Activated naive CD4-positive, alpha-beta T cell treated with anti-CD3 and anti-CD28 coated beads for 36 hours (primary cell): Measurements from ENCODE around the gene SNAI3. TPM values are rescaled to one million over a fixed set of nuclear protein-coding genes. Genes with fewer than 3 reads are reported as not detected.
A peak's percentile ranks its signal among the peaks of the same experiment; 100 is the strongest.

ENCODE experiments used
- CTCF ChIA-PET: fragments of 350-600 bp; sonication (Branson Sonifier 250); formaldehyde crosslinking; loops from one replicate; lab custom pipeline; 2021; ENCODE audit warnings: antibody characterized with exemption; lab: Charles Lee
- DNase-seq: peaks from one replicate; pipeline ENCODE4 v3.0.0-alpha.2; 2020
- H3K27ac Mint-ChIP-seq: one replicate; pipeline ENCODE4 v1.8.0; 2021; ENCODE audit warnings: mild to moderate bottlenecking, mixed read lengths
- H3K27me3 Mint-ChIP-seq: one replicate; pipeline ENCODE4 v1.8.0; 2021; ENCODE audit warnings: low read depth, mixed read lengths
- H3K36me3 Mint-ChIP-seq: one replicate; pipeline ENCODE4 v1.8.0; 2021; ENCODE audit warnings: low read depth, mixed read lengths
- H3K4me1 Mint-ChIP-seq: one replicate; pipeline ENCODE4 v1.8.0; 2021; ENCODE audit warnings: low read depth, mixed read lengths
- H3K4me3 Mint-ChIP-seq: one replicate; pipeline ENCODE4 v1.8.0; 2021; ENCODE audit warnings: mild to moderate bottlenecking, moderate library complexity, mixed read lengths
- H3K9me3 Mint-ChIP-seq: one replicate; pipeline ENCODE4 v1.8.0; 2021; ENCODE audit warnings: mixed read lengths
- intact Hi-C: fragments of 100-400 bp; cut with micrococcal nuclease; formaldehyde crosslinking; loops from one replicate; pipeline ENCODE4 v1.15.1; 2023
- total RNA-seq, 2 experiments: library from RNA; stranded (reverse); gene quantifications; one replicate each; pipeline ENCODE4 v1.2.3, GENCODE V29; 2021

The SNAI3 gene
- total RNA-seq, 2 experiments from 2014 or later = 2.9 to 3.0 TPM

- Mint-ChIP-seq H3K27me3 (no peaks in the 10 kb centered on the region), H3K9me3 (no peaks in the 10 kb centered on the region), H3K4me1 (peaks cover 41% of the 10 kb centered on the region), H3K4me3 (no peak overlapping the region), H3K36me3 (peaks cover 3% of the 10 kb centered on the region), H3K27ac (no peak overlapping the region)
- CTCF ChIA-PET = interaction anchor here (0.9 to 1.5 kb wide), 2 partner anchors 8 to 12 kb away, joined by 3 read pairs; no protein-coding TSS in a partner anchor
- peak; percentile 20 for DNase-seq
- intact Hi-C loops = no loop called here
Observed at GRCh38 chr16:88692861-88693260, 6.6 kb upstream of the SNAI3 start.

GRCh38 chr16:88691924-88692560 lies 5.7 kb upstream of the SNAI3 start:
- DNase-seq = peak; percentile 53
- CTCF ChIA-PET = interaction anchor here (0.9 to 1.5 kb wide), 2 partner anchors 9 to 13 kb away, joined by 3 read pairs; no protein-coding TSS in a partner anchor
- Mint-ChIP-seq H3K36me3 (no peaks in the 10 kb centered on the region), H3K4me3 (no peak overlapping the region), H3K9me3 (no peaks in the 10 kb centered on the region), H3K27ac (peak overlapping the region; percentile 36), H3K27me3 (no peaks in the 10 kb centered on the region), H3K4me1 (peaks cover 38% of the 10 kb centered on the region)
- intact Hi-C loops = no loop called here

GRCh38 chr16:88691129-88691813 lies 5.0 kb upstream of the SNAI3 start:
- no peak overlapping the region for H3K27ac Mint-ChIP-seq
- no peak overlapping the region for H3K4me3 Mint-ChIP-seq
- peaks cover 38% of the 10 kb centered on the region for H3K4me1 Mint-ChIP-seq
- H3K9me3 Mint-ChIP-seq = no peaks in the 10 kb centered on the region
- no peaks in the 10 kb centered on the region for H3K27me3 Mint-ChIP-seq
- intact Hi-C loops = no loop called here
- DNase-seq = no peak
- CTCF ChIA-PET = interaction anchor here (1.5 kb wide), 1 partner anchor 9 kb away, joined by 3 read pairs; no protein-coding TSS in a partner anchor
- H3K36me3 Mint-ChIP-seq = no peaks in the 10 kb centered on the region

GRCh38 chr16:88690341-88691128 lies 4.2 kb upstream of the SNAI3 start:
- CTCF ChIA-PET = no interaction called here
- Mint-ChIP-seq H3K27me3 (no peaks in the 10 kb centered on the region), H3K4me3 (no peak overlapping the region), H3K4me1 (peaks cover 38% of the 10 kb centered on the region), H3K9me3 (no peaks in the 10 kb centered on the region), H3K27ac (no peak overlapping the region), H3K36me3 (no peaks in the 10 kb centered on the region)
- intact Hi-C loops = no loop called here
- no peak for DNase-seq

- no peak for DNase-seq
- Mint-ChIP-seq H3K36me3 (no peaks in the 10 kb centered on the region), H3K9me3 (no peaks in the 10 kb centered on the region), H3K27me3 (no peaks in the 10 kb centered on the region), H3K4me3 (no peak overlapping the region), H3K4me1 (peaks cover 52% of the 10 kb centered on the region), H3K27ac (no peak overlapping the region)
- intact Hi-C loops = loop anchor here (5.0 kb wide), 1 partner anchor 116 kb away; the partner anchor contains the start of gene ZC3H18
- CTCF ChIA-PET = interaction anchor here (2.4 kb wide), 1 partner anchor 10 kb away, joined by 6 read pairs; no protein-coding TSS in a partner anchor
Observed at GRCh38 chr16:88688013-88688778, 1.9 kb upstream of the SNAI3 start.

GRCh38 chr16:88687676-88688012 lies 1.3 kb upstream of the SNAI3 start:
- intact Hi-C loops = loop anchor here (2.0 to 5.0 kb wide), 2 partner anchors 51 to 115 kb away; partner anchors contain the start of gene ZC3H18
- CTCF ChIA-PET = interaction anchor here (2.4 kb wide), 1 partner anchor 11 kb away, joined by 6 read pairs; no protein-coding TSS in a partner anchor
- no peaks in the 10 kb centered on the region for H3K27me3 Mint-ChIP-seq

GRCh38 chr16:88687254-88687576 lies 908 bp upstream of the SNAI3 start:
- no peaks in the 10 kb centered on the region for H3K9me3 Mint-ChIP-seq
- intact Hi-C loops = loop anchor here (2.0 to 5.0 kb wide), 2 partner anchors 50 to 115 kb away; partner anchors contain the start of gene ZC3H18
- CTCF ChIA-PET = interaction anchor here (2.4 kb wide), 1 partner anchor 11 kb away, joined by 6 read pairs; no protein-coding TSS in a partner anchor
- no peaks in the 10 kb centered on the region for H3K36me3 Mint-ChIP-seq
- H3K4me1 Mint-ChIP-seq = peaks cover 45% of the 10 kb centered on the region
- no peak for DNase-seq
- H3K27me3 Mint-ChIP-seq = no peaks in the 10 kb centered on the region
- peak overlapping the region; percentile 29 for H3K4me3 Mint-ChIP-seq
- no peak overlapping the region for H3K27ac Mint-ChIP-seq

More at GRCh38 chr16:88687676-88688012, 1.3 kb upstream of the SNAI3 start:
- no peak for DNase-seq
- Mint-ChIP-seq H3K4me3 (no peak overlapping the region), H3K27ac (no peak overlapping the region), H3K36me3 (no peaks in the 10 kb centered on the region), H3K9me3 (no peaks in the 10 kb centered on the region), H3K4me1 (peaks cover 46% of the 10 kb centered on the region)

- H3K36me3 Mint-ChIP-seq = no peaks in the 10 kb centered on the region
- no peak overlapping the region for H3K27ac Mint-ChIP-seq
- CTCF ChIA-PET = interaction anchor here (2.4 kb wide), 1 partner anchor 12 kb away, joined by 6 read pairs; no protein-coding TSS in a partner anchor
- peak; percentile 46 for DNase-seq
- intact Hi-C loops = loop anchor here (1.0 to 5.0 kb wide), 4 partner anchors 15 to 114 kb away; partner anchors contain the start of genes MVD and ZC3H18
- peak overlapping the region; percentile 71 for H3K4me3 Mint-ChIP-seq
- H3K9me3 Mint-ChIP-seq = no peaks in the 10 kb centered on the region
- H3K27me3 Mint-ChIP-seq = no peaks in the 10 kb centered on the region
- H3K4me1 Mint-ChIP-seq = peaks cover 45% of the 10 kb centered on the region
Observed at GRCh38 chr16:88686062-88686438, 257 bp downstream of the SNAI3 start.

GRCh38 chr16:88685156-88686061 lies 898 bp downstream of the SNAI3 start:
- intact Hi-C loops = loop anchor here (1.0 to 5.0 kb wide), 5 partner anchors 16 to 113 kb away; partner anchors contain the start of genes CYBA, MVD and ZC3H18
- H3K4me3 Mint-ChIP-seq = peak overlapping the region; percentile 71
- H3K9me3 Mint-ChIP-seq = no peaks in the 10 kb centered on the region
- no peak overlapping the region for H3K27ac Mint-ChIP-seq
- CTCF ChIA-PET = interaction anchor here (1.0 to 2.4 kb wide), 5 partner anchors 10 to 98 kb away, joined by 3 to 8 read pairs (median 6); no protein-coding TSS in a partner anchor
- peak; percentile 78 for DNase-seq
- H3K27me3 Mint-ChIP-seq = no peaks in the 10 kb centered on the region
- peaks cover 42% of the 10 kb centered on the region for H3K4me1 Mint-ChIP-seq
- H3K36me3 Mint-ChIP-seq = no peaks in the 10 kb centered on the region

GRCh38 chr16:88684569-88685155 lies 1.6 kb downstream of the SNAI3 start:
- H3K27ac Mint-ChIP-seq = no peak overlapping the region
- H3K27me3 Mint-ChIP-seq = no peaks in the 10 kb centered on the region
- intact Hi-C loops = loop anchor here (1.0 to 5.0 kb wide), 3 partner anchors 33 to 118 kb away; partner anchors contain the start of genes CDT1, CYBA and ZC3H18
- peak overlapping the region; percentile 12 for H3K4me3 Mint-ChIP-seq
- peaks cover 41% of the 10 kb centered on the region for H3K4me1 Mint-ChIP-seq
- CTCF ChIA-PET = interaction anchor here (1.0 to 1.7 kb wide), 4 partner anchors 9 to 99 kb away, joined by 3 to 8 read pairs (median 6); no protein-coding TSS in a partner anchor
- DNase-seq = no peak
- no peaks in the 10 kb centered on the region for H3K36me3 Mint-ChIP-seq
- H3K9me3 Mint-ChIP-seq = no peaks in the 10 kb centered on the region
